VCaP (cell line): Measurements from ENCODE around the gene TMEM273.

Source experiments
- H3K27ac ChIP-seq: fragments of 450-650 bp; 2 replicates; pipeline ENCODE4 v1.5.1; 2017
- CTCF ChIP-seq: fragments of 450-650 bp; conservative IDR thresholded peaks from 2 replicates; pipeline ENCODE4 v1.5.1; 2017; ENCODE audit warnings: mild to moderate bottlenecking, moderate library complexity

Gene TMEM273

GRCh38 chr10:49191349-49191748 is 3.2 kb upstream of the TMEM273 start:
- H3K27ac ChIP-seq = no peak overlapping the region

GRCh38 chr10:49189422-49189821 is 1.2 kb upstream of the TMEM273 start:
- H3K27ac ChIP-seq = no peak overlapping the region
- TF ChIP-seq CTCF = no peak

More at GRCh38 chr10:49191349-49191748, 3.2 kb upstream of the TMEM273 start:
- no peak for TF ChIP-seq CTCF

GRCh38 chr10:49187044-49187484 is 1.1 kb downstream of the TMEM273 start:
- no peak for TF ChIP-seq CTCF
- H3K27ac ChIP-seq = no peak overlapping the region

- H3K27ac ChIP-seq = no peak overlapping the region
- TF ChIP-seq CTCF = no peak
These were observed 1.6 kb downstream of the TMEM273 start for GRCh38 chr10:49186613-49187012.

DNA sequence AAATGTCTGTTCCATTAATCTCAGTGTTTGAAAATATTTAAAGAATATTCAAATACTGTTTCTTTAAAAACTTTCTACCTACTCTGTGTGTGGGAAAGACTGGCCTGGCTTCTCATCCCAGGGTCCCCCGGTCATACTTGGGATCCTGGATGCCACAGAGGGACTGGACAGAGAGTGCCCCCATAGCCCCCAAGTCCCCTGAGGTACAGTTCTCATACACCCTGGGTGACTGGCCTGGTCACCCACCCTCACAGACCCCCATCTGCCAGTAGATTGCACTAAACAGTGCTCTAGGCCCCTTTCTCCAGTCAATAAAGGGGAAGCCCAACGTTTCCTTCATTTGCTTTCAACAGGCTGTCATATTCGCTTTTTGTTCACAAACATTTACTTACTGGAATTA is 3.0 kb downstream of the TMEM273 start:
- no peak overlapping the region for H3K27ac ChIP-seq
- TF ChIP-seq CTCF = no peak

DNA sequence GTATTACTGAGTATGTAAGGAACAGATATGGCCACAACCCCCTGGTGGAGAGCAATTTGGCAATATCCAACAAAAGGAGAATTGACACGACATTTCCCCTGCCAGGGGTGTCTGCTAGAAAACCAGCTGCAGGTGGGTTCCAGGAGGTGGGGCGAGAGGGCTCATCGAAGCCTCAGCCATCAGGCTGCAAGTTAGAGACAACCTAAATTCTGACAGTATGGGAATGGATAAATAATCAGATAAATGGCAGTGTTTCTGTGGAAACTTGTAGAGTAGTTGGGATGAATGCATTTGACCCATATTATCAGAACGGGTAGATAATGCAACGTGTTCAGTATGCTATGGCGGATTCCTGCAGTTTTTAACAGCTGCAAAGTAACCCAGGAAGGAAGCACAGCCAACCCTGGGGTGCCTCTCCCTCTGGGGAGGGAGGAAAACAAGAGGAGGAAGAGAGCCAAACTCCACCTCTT is 3.5 kb downstream of the TMEM273 start:
- TF ChIP-seq CTCF = no peak
- H3K27ac ChIP-seq = no peak overlapping the region

DNA sequence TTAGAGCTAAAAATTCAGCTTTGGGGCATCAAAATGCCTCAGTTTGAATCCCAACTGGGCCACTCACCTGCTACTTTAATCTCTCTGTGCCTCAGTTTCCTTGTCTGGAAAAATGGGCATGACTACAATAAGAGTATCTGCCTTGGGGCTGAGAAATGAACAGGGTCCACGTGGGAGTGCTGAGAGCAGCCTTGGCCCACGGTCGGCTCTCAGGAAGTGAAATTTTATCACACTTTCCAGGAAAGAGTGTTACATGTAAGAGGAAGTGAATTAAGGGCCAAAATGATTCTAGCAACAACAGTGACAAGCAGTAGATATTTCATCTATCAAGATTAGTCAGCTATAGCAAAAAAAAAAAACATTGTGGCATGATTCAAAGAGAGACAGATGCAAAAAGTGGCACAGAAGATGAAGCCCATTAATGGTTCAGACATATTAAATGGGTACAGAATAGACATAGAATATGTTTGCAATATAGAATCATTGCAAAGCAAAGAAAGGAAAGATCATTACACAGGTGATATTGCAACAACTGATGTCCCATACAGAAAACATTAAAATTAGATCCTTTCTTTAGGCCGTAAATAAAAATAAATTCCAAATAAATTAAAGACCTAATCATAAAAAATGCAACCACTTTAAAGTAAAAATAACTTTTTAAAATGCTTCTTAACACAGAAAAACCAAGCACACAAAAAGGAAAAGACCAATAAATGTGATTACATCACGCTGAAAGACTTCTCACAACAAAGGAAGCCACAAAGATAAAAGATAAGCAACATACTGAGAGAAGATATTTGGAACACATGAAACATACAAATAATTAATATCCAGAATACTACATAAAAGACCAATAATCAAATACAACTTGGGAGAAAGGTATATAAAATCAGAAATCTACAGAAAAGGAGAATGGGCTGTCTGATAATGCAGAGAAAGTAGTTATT is 4.3 kb downstream of the TMEM273 start:
- H3K27ac ChIP-seq = no peak overlapping the region

More for the DNA sequence above, 4.3 kb downstream of the TMEM273 start:
- TF ChIP-seq CTCF = no peak
